GM23338 (cell line): ENCODE results near the gene FBF1. TPM values are rescaled to one million over a fixed set of nuclear protein-coding genes. Genes with fewer than 3 reads are reported as not detected.

Experiments used
- ATAC-seq: fragments of 200-7000 bp; cut with Tn5 transposase; 3 replicates; pipeline ENCODE4 v1.9.1; 2020
- DNase-seq: peaks from one replicate; pipeline ENCODE4 v3.0.0-alpha.2; 2015; ENCODE audit warnings: low spot score
- H2AFZ ChIP-seq: fragments of 200-600 bp; sonication (generic); 2 replicates; pipeline ENCODE4 v1.8.0; 2016; ENCODE audit warnings: antibody characterized with exemption, mild to moderate bottlenecking, moderate library complexity
- H3F3A ChIP-seq: fragments of 200-600 bp; sonication (generic); replicated peaks from 2 replicates; pipeline ENCODE4 v1.8.0; 2017; ENCODE audit warnings: antibody characterized with exemption, mixed run types, low read depth
- H3K27ac ChIP-seq: fragments of 200-600 bp; sonication (generic); 2 replicates; pipeline ENCODE4 v1.6.1; 2016; ENCODE audit warnings: low read depth
- H3K27me3 ChIP-seq: fragments of 200-600 bp; sonication (generic); 2 replicates; pipeline ENCODE4 v1.8.0; 2016; ENCODE audit warnings: mild to moderate bottlenecking, mixed run types, moderate library complexity; ENCODE audit not compliant: insufficient read depth
- H3K36me3 ChIP-seq: fragments of 200-600 bp; sonication (generic); 2 replicates; pipeline ENCODE4 v1.8.0; 2016; ENCODE audit warnings: mild to moderate bottlenecking; ENCODE audit not compliant: insufficient read depth
- H3K4me1 ChIP-seq: fragments of 200-600 bp; sonication (generic); 2 replicates; pipeline ENCODE4 v1.8.0; 2016; ENCODE audit warnings: mild to moderate bottlenecking, moderate library complexity; ENCODE audit not compliant: insufficient read depth
- H3K4me2 ChIP-seq: fragments of 200-600 bp; sonication (generic); 2 replicates; pipeline ENCODE4 v1.7.1; 2017; ENCODE audit warnings: mixed run types
- H3K4me3 ChIP-seq: fragments of 200-600 bp; sonication (generic); 2 replicates; pipeline ENCODE4 v1.6.1; 2016; ENCODE audit warnings: mixed run types
- H3K79me2 ChIP-seq: fragments of 200-600 bp; sonication (generic); replicated peaks from 2 replicates; pipeline ENCODE4 v1.8.0; 2017; ENCODE audit warnings: mild to moderate bottlenecking; ENCODE audit not compliant: insufficient read depth
- H3K9me2 ChIP-seq: fragments of 200-600 bp; sonication (generic); 2 replicates; pipeline ENCODE4 v1.8.0; 2017; ENCODE audit not compliant: insufficient read depth
- H4K20me1 ChIP-seq: fragments of 200-600 bp; sonication (generic); replicated peaks from 2 replicates; pipeline ENCODE4 v1.8.0; 2017; ENCODE audit warnings: mild to moderate bottlenecking; ENCODE audit not compliant: insufficient read depth
- H3K27ac Mint-ChIP-seq: 2 replicates; pipeline ENCODE4 v1.8.0; 2020; ENCODE audit warnings: inconsistent platforms, mild to moderate bottlenecking, moderate library complexity, mixed read lengths
- H3K27me3 Mint-ChIP-seq: 3 replicates; pipeline ENCODE4 v1.8.0; 2022; ENCODE audit warnings: low read depth, mild to moderate bottlenecking, moderate library complexity, mixed read lengths, inconsistent platforms; ENCODE audit not compliant: insufficient read depth, poor library complexity
- H3K36me3 Mint-ChIP-seq: 3 replicates; pipeline ENCODE4 v1.8.0; 2021; ENCODE audit warnings: low read depth, mild to moderate bottlenecking, inconsistent platforms, moderate library complexity, mixed read lengths
- H3K4me1 Mint-ChIP-seq: 3 replicates; pipeline ENCODE4 v1.8.0; 2020; ENCODE audit warnings: mild to moderate bottlenecking, inconsistent platforms, mixed read lengths
- H3K4me3 Mint-ChIP-seq: 3 replicates; pipeline ENCODE4 v1.8.0; 2021; ENCODE audit warnings: moderate library complexity, mild to moderate bottlenecking, inconsistent platforms, mixed read lengths
- H3K9me3 Mint-ChIP-seq: 3 replicates; pipeline ENCODE4 v1.8.0; 2020; ENCODE audit warnings: moderate library complexity, mild to moderate bottlenecking, inconsistent platforms, mixed read lengths
- CREB1 ChIP-seq: fragments of 250-450 bp; sonication (Bioruptor Pico); IDR thresholded peaks from 2 replicates; pipeline ENCODE4 v1.5.0; 2020; ENCODE audit warnings: low read depth, mild to moderate bottlenecking, moderate library complexity
- EZH2 ChIP-seq: fragments of 200-600 bp; sonication (generic); IDR thresholded peaks from one replicate; pipeline ENCODE4 v1.8.0; 2017; ENCODE audit warnings: antibody characterized with exemption, mild to moderate bottlenecking, low read depth; ENCODE audit not compliant: unreplicated experiment
- EZH2phosphoT487 ChIP-seq: fragments of 200-600 bp; sonication (generic); IDR thresholded peaks from one replicate; pipeline ENCODE4 v1.8.1; 2018; ENCODE audit warnings: antibody characterized with exemption; ENCODE audit not compliant: unreplicated experiment
- JUNB ChIP-seq: IDR thresholded peaks from one replicate; pipeline ENCODE4 v1.6.1; 2016; ENCODE audit warnings: antibody characterized with exemption; ENCODE audit not compliant: unreplicated experiment
- NANOG ChIP-seq: IDR thresholded peaks from 2 replicates; pipeline ENCODE4 v1.6.1; 2016; ENCODE audit warnings: antibody characterized with exemption, borderline replicate concordance
- POLR2AphosphoS5 ChIP-seq: IDR thresholded peaks from 2 replicates; pipeline ENCODE4 v1.6.1; 2016; ENCODE audit warnings: antibody characterized with exemption, low read depth
- STAT1 ChIP-seq: IDR thresholded peaks from one replicate; pipeline ENCODE4 v1.6.1; 2016; ENCODE audit warnings: antibody characterized with exemption; ENCODE audit not compliant: unreplicated experiment
- ZNF114 ChIP-seq: fragments of 250-450 bp; sonication (Bioruptor Pico); IDR thresholded peaks from 2 replicates; pipeline ENCODE4 v1.5.0; 2020; ENCODE audit warnings: mild to moderate bottlenecking, moderate library complexity
- ZNF331 ChIP-seq: fragments of 250-450 bp; sonication (Bioruptor Pico); IDR thresholded peaks from 2 replicates; pipeline ENCODE4 v1.5.0; 2020; ENCODE audit warnings: low read depth, mild to moderate bottlenecking, moderate library complexity
- polyA plus RNA-seq: library from polyadenylated mRNA; unstranded; fragments of >200 nt; fragmentation: Nextera tagmentation; extraction: Ambion mirVana; gene quantifications from 2 replicates; pipeline ENCODE4 v1.2.1, GENCODE V29; 2016
- total RNA-seq: library from RNA; depleted of rRNA; stranded (reverse); fragments of >200 nt; shearing (Covaris generic); gene quantifications from 2 replicates; pipeline ENCODE4 v1.2.3, GENCODE V29; 2014
- TF ChIP-seq, protein P1 (sequence below): IDR thresholded peaks from one replicate; pipeline ENCODE4 v1.6.1; 2018; ENCODE audit warnings: antibody characterized with exemption; ENCODE audit not compliant: unreplicated experiment
- TF ChIP-seq, protein P2 (sequence below): fragments of 250-450 bp; sonication (Bioruptor Pico); IDR thresholded peaks from 2 replicates; pipeline ENCODE4 v1.5.0; 2020; ENCODE audit warnings: mild to moderate bottlenecking, moderate library complexity
- TF ChIP-seq, protein P3 (sequence below): IDR thresholded peaks from 2 replicates; pipeline ENCODE4 v1.6.1; 2016; ENCODE audit warnings: antibody characterized with exemption
- TF ChIP-seq, protein P4 (sequence below), 2 experiments: fragments of 200-600 bp in 1 of 2; sonication (generic) in 1 of 2; conservative IDR thresholded peaks; 2 replicates each; pipeline versions ENCODE4 v1.5.1 to v1.6.1; 2016 to 2017; ENCODE audit warnings: antibody characterized with exemption in 2 of 2, low read depth in 2 of 2, mild to moderate bottlenecking in 2 of 2, moderate library complexity in 1 of 2

FBF1 gene
- total and polyA plus RNA-seq, 2 experiments from 2014 or later: 8.8 to 11.8 TPM

DNA sequence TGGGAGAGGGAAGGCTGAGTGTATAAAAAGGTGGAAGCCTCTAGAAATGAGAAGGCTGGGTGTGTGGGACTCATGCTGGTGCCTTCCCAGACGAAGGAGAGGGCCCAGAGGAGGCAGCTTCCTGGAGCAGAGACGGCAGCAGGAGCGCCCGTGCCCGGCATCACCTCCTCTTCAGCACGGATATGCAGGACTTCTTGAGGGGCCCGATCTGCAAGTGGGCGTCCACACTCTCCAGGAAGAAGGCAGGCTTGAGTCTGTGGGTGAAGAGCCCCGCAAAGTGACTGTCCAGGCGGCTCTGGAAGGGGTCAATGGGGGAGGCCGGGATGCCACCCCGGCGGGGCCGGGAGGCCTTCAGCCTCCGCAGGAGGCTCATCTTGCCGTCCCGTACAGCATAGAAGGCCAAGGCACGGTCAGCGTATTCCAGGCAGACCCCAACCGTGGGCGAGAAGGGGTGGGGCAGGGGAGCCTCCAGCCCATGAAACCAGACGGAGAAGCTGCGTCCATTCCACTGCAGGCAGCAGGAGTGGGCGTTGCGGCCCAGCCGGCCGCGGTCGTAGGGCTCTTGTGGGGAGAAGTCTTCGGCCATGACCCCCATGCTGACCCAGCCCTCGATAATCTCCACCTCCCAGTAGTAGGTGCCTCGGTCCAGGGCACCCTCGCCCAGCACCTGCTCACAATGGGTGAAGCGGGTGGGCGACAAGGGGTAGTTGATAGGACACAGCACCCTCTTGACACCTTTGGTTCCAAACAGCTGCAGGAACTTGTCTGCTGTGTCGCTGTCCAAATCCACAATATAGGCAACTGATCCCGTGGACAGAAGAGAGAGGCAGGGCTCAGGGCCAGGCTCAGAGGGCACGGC, 66.3 kb downstream of the FBF1 start:
- H3K27ac Mint-ChIP-seq: no peak overlapping the region

More for the DNA sequence above, 66.3 kb downstream of the FBF1 start:
- no peak overlapping the region for H3K4me3 Mint-ChIP-seq
- Histone ChIP-seq H3K79me2 (no peaks in the 10 kb centered on the region), H2AFZ (no peak overlapping the region), H3K27me3 (peaks cover 35% of the 10 kb centered on the region), H3K36me3 (no peaks in the 10 kb centered on the region), H4K20me1 (no peaks in the 10 kb centered on the region), H3K27ac (no peak overlapping the region), H3K4me2 (no peak overlapping the region), H3K4me3 (no peak overlapping the region), H3K9me2 (no peaks in the 10 kb centered on the region), H3K4me1 (peaks cover 16% of the 10 kb centered on the region; the same call in 1 of the 2 replicates), H3F3A (peaks cover 24% of the 10 kb centered on the region)
- ATAC-seq (no peak), DNase-seq (no peak)
- TF ChIP-seq STAT1 (no peak), CREB1 (no peak), JUNB (no peak), NANOG (no peak), EZH2phosphoT487 (no peak), POLR2AphosphoS5 (no peak), EZH2 (no peak), ZNF331 (no peak), ZNF114 (no peak)
- TF ChIP-seq, protein P1, sequence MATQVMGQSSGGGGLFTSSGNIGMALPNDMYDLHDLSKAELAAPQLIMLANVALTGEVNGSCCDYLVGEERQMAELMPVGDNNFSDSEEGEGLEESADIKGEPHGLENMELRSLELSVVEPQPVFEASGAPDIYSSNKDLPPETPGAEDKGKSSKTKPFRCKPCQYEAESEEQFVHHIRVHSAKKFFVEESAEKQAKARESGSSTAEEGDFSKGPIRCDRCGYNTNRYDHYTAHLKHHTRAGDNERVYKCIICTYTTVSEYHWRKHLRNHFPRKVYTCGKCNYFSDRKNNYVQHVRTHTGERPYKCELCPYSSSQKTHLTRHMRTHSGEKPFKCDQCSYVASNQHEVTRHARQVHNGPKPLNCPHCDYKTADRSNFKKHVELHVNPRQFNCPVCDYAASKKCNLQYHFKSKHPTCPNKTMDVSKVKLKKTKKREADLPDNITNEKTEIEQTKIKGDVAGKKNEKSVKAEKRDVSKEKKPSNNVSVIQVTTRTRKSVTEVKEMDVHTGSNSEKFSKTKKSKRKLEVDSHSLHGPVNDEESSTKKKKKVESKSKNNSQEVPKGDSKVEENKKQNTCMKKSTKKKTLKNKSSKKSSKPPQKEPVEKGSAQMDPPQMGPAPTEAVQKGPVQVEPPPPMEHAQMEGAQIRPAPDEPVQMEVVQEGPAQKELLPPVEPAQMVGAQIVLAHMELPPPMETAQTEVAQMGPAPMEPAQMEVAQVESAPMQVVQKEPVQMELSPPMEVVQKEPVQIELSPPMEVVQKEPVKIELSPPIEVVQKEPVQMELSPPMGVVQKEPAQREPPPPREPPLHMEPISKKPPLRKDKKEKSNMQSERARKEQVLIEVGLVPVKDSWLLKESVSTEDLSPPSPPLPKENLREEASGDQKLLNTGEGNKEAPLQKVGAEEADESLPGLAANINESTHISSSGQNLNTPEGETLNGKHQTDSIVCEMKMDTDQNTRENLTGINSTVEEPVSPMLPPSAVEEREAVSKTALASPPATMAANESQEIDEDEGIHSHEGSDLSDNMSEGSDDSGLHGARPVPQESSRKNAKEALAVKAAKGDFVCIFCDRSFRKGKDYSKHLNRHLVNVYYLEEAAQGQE: no peak
- TF ChIP-seq, protein P2, sequence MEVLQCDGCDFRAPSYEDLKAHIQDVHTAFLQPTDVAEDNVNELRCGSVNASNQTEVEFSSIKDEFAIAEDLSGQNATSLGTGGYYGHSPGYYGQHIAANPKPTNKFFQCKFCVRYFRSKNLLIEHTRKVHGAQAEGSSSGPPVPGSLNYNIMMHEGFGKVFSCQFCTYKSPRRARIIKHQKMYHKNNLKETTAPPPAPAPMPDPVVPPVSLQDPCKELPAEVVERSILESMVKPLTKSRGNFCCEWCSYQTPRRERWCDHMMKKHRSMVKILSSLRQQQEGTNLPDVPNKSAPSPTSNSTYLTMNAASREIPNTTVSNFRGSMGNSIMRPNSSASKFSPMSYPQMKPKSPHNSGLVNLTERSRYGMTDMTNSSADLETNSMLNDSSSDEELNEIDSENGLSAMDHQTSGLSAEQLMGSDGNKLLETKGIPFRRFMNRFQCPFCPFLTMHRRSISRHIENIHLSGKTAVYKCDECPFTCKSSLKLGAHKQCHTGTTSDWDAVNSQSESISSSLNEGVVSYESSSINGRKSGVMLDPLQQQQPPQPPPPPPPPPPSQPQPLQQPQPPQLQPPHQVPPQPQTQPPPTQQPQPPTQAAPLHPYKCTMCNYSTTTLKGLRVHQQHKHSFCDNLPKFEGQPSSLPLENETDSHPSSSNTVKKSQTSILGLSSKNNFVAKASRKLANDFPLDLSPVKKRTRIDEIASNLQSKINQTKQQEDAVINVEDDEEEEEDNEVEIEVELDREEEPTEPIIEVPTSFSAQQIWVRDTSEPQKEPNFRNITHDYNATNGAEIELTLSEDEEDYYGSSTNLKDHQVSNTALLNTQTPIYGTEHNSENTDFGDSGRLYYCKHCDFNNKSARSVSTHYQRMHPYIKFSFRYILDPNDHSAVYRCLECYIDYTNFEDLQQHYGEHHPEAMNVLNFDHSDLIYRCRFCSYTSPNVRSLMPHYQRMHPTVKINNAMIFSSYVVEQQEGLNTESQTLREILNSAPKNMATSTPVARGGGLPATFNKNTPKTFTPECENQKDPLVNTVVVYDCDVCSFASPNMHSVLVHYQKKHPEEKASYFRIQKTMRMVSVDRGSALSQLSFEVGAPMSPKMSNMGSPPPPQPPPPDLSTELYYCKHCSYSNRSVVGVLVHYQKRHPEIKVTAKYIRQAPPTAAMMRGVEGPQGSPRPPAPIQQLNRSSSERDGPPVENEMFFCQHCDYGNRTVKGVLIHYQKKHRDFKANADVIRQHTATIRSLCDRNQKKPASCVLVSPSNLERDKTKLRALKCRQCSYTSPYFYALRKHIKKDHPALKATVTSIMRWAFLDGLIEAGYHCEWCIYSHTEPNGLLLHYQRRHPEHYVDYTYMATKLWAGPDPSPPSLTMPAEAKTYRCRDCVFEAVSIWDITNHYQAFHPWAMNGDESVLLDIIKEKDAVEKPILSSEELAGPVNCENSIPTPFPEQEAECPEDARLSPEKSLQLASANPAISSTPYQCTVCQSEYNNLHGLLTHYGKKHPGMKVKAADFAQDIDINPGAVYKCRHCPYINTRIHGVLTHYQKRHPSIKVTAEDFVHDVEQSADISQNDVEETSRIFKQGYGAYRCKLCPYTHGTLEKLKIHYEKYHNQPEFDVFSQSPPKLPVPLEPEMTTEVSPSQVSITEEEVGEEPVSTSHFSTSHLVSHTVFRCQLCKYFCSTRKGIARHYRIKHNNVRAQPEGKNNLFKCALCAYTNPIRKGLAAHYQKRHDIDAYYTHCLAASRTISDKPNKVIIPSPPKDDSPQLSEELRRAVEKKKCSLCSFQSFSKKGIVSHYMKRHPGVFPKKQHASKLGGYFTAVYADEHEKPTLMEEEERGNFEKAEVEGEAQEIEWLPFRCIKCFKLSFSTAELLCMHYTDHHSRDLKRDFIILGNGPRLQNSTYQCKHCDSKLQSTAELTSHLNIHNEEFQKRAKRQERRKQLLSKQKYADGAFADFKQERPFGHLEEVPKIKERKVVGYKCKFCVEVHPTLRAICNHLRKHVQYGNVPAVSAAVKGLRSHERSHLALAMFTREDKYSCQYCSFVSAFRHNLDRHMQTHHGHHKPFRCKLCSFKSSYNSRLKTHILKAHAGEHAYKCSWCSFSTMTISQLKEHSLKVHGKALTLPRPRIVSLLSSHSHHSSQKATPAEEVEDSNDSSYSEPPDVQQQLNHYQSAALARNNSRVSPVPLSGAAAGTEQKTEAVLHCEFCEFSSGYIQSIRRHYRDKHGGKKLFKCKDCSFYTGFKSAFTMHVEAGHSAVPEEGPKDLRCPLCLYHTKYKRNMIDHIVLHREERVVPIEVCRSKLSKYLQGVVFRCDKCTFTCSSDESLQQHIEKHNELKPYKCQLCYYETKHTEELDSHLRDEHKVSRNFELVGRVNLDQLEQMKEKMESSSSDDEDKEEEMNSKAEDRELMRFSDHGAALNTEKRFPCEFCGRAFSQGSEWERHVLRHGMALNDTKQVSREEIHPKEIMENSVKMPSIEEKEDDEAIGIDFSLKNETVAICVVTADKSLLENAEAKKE (CRISPR knock-in tag): no peak
- TF ChIP-seq, protein P3, sequence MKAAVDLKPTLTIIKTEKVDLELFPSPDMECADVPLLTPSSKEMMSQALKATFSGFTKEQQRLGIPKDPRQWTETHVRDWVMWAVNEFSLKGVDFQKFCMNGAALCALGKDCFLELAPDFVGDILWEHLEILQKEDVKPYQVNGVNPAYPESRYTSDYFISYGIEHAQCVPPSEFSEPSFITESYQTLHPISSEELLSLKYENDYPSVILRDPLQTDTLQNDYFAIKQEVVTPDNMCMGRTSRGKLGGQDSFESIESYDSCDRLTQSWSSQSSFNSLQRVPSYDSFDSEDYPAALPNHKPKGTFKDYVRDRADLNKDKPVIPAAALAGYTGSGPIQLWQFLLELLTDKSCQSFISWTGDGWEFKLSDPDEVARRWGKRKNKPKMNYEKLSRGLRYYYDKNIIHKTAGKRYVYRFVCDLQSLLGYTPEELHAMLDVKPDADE: no peak
- TF ChIP-seq, protein P4, sequence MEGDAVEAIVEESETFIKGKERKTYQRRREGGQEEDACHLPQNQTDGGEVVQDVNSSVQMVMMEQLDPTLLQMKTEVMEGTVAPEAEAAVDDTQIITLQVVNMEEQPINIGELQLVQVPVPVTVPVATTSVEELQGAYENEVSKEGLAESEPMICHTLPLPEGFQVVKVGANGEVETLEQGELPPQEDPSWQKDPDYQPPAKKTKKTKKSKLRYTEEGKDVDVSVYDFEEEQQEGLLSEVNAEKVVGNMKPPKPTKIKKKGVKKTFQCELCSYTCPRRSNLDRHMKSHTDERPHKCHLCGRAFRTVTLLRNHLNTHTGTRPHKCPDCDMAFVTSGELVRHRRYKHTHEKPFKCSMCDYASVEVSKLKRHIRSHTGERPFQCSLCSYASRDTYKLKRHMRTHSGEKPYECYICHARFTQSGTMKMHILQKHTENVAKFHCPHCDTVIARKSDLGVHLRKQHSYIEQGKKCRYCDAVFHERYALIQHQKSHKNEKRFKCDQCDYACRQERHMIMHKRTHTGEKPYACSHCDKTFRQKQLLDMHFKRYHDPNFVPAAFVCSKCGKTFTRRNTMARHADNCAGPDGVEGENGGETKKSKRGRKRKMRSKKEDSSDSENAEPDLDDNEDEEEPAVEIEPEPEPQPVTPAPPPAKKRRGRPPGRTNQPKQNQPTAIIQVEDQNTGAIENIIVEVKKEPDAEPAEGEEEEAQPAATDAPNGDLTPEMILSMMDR (conservative IDR thresholded peaks at IDR 0.05; ENCODE audit: low read depth in 2 of 2): no peak
- H3K27me3 Mint-ChIP-seq: peaks cover 38% of the 10 kb centered on the region
- no peaks in the 10 kb centered on the region for H3K9me3 Mint-ChIP-seq
- H3K36me3 Mint-ChIP-seq: no peaks in the 10 kb centered on the region; the same call in 2 of the 3 replicates
- peaks cover 23% of the 10 kb centered on the region for H3K4me1 Mint-ChIP-seq
